Measurements from ENCODE around the gene CCDC51. TPM values are rescaled to one million over a fixed set of nuclear protein-coding genes. Genes with fewer than 3 reads are reported as not detected.

The CCDC51 gene
- total RNA-seq, 1 donor from 2014 or later, result 22.0 TPM

GRCh38 chr3:48433472-48434118 lies 6.3 kb downstream of the CCDC51 start:
- TF ChIP-seq CTCF (conservative IDR thresholded peaks at IDR 0.05; ENCODE audit: low read depth, low read length), result no peak
- peak overlapping the region; percentile 38 for H3K4me3 ChIP-seq (ENCODE audit: low read depth, low read length)
- DNase-seq (ENCODE audit: low read depth), result peak; percentile 70

GRCh38 chr3:48432411-48433371 lies 7.2 kb downstream of the CCDC51 start:
- DNase-seq (ENCODE audit: low read depth), result no peak
- H3K4me3 ChIP-seq (ENCODE audit: low read depth, low read length), result peak overlapping the region; percentile 38
- peak; percentile 47 for TF ChIP-seq CTCF (conservative IDR thresholded peaks at IDR 0.05; ENCODE audit: low read depth, low read length)

- TF ChIP-seq CTCF (conservative IDR thresholded peaks at IDR 0.05; ENCODE audit: low read depth, low read length), result no peak
- DNase-seq (ENCODE audit: low read depth), result no peak
- H3K4me3 ChIP-seq (ENCODE audit: low read depth, low read length), result no peak overlapping the region
Measured at GRCh38 chr3:48431224-48432029, 8.5 kb downstream of the CCDC51 start.

GRCh38 chr3:48430708-48431101 lies 9.2 kb downstream of the CCDC51 start:
- DNase-seq (ENCODE audit: low read depth), result no peak
- no peak for TF ChIP-seq CTCF (conservative IDR thresholded peaks at IDR 0.05; ENCODE audit: low read depth, low read length)
- H3K4me3 ChIP-seq (ENCODE audit: low read depth, low read length), result no peak overlapping the region

- no peak for TF ChIP-seq CTCF (conservative IDR thresholded peaks at IDR 0.05; ENCODE audit: low read depth, low read length)
- DNase-seq (ENCODE audit: low read depth), result no peak
- peak within 1 kb of the TSS; percentile 79 for H3K4me3 ChIP-seq (ENCODE audit: low read depth, low read length)
Measured at GRCh38 chr3:48429960-48430707, 9.8 kb downstream of the CCDC51 start, which contains the start of gene PLXNB1. PLXNB1 (minus strand) TSS chr3:48430086; CDS start chr3:48424611, 5,475 bp downstream.
